DOHH2 (cell line): ENCODE results near the gene DRG2.

Source experiments
- CTCF ChIP-seq: fragments of 200-600 bp; sonication (generic); IDR thresholded peaks from one replicate; pipeline ENCODE4 v1.5.1; 2014; ENCODE audit warnings: antibody characterized with exemption, mild to moderate bottlenecking, low read depth, low read length; ENCODE audit not compliant: poor library complexity, severe bottlenecking
- EZH2phosphoT487 ChIP-seq: fragments of 200-600 bp; sonication (generic); IDR thresholded peaks from 2 replicates; pipeline ENCODE4 v1.6.1; 2017; ENCODE audit warnings: borderline replicate concordance, mild to moderate bottlenecking, antibody characterized with exemption, low read length, moderate library complexity, mixed read lengths

- TF ChIP-seq CTCF (no peak), EZH2phosphoT487 (no peak)
Observed at GRCh38 chr17:18156976-18157280, 69.2 kb downstream of the DRG2 start.
